Measurements from ENCODE around the gene PRICKLE4. TPM values are rescaled to one million over a fixed set of nuclear protein-coding genes. Genes with fewer than 3 reads are reported as not detected.

PRICKLE4 gene
- total RNA-seq, 1 donor from 2014 or later: 1.7 TPM

DNA sequence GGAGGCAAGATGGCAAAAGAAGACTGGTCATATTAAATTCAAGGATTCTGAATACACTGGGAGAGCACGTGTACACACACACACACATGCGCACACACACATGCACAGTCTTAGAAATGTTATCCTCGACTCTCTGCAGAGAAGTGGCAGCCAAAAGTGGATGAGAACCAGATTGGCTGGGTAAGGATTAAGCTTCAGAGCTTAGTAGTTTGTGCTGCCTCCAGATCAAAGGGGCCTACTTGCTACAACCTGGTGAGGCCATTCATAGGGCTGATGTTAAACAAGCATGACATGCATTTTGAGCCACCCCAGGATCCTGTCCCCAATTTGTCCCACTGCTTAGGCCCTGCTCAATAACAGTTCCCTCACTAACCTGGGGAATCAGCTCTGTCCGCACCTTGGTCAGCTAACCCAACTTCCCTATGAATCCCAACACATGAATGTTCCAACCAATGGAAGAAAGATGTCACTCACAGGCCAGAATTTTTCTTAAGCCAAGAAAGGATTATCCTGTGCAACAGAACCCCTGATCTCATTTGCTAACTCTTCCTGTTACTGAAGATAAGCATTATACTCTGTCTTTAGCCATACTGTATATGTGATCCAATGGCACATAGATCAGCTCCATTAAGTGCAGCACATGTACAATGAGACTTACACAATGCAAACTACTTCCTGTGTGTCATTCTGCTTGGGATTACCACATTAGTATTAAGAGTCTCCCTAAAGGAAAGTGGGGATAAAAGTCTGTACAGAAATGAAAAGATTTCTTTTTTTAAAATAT lies 37.9 kb downstream of the PRICKLE4 start:
- DNase-seq (ENCODE audit: low spot score): no peak
- intact Hi-C loops (cut with DNase I): no loop called here

DNA sequence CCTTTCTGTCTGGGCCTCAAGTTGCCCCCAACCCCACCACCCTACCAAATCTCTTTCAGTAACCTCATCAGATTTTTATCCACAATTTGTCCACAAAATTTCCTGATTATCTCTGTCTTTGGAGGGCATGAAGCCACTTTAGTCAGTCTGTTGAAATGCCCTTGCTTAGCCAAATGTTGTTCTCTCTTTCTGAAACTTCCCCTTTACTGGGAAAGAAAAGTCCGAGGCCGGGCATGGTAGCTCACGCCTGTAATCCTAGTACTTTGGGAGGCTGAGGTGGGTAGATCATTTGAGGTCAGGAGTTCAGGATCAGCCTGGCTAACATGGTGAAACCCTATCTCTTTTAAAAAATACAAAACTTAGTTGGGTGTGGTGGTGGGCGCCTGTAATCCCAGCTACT lies 40.7 kb downstream of the PRICKLE4 start:
- DNase-seq (ENCODE audit: low spot score): no peak
- intact Hi-C loops (cut with DNase I): no loop called here

DNA sequence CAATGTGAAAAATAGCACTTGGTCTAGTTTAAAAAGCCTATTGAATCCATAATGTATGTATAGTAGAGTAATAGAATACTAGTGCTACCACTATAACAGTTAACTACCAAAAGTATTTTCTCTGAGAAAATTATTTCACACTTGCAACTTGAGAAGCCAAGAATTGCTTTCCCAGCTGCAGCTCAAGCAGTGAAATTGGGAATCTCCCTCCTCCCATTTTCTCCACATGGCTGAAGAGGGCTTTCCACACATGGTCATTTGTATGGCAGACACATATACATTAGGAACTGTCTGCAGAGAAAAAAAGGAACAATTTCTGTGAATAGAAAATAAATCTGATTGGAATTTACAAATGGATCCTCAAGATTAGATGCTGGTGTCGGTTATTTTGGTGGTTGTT lies 41.4 kb downstream of the PRICKLE4 start:
- intact Hi-C loops (cut with DNase I): no loop called here
- no peak for DNase-seq (ENCODE audit: low spot score)

DNA sequence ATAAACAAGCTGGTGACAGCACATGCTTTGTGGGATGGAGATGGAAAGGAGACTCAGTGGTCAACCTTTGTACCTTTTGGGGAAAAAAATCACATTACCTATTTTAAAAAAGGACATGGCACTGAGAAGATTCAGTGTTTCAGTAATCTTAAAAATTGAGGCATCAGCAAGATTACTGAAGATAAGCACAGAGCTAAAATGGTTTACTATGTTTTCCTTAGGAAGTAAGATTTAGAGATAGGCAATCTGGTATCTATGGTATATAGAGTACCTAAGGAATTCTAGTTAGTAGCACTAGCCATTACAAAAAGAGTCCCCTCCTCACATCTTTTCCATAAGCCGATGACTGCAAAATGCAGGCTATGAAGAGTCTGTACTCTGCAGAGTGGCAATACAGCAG lies 42.6 kb downstream of the PRICKLE4 start:
- DNase-seq (ENCODE audit: low spot score): no peak
- intact Hi-C loops (cut with DNase I): no loop called here

DNA sequence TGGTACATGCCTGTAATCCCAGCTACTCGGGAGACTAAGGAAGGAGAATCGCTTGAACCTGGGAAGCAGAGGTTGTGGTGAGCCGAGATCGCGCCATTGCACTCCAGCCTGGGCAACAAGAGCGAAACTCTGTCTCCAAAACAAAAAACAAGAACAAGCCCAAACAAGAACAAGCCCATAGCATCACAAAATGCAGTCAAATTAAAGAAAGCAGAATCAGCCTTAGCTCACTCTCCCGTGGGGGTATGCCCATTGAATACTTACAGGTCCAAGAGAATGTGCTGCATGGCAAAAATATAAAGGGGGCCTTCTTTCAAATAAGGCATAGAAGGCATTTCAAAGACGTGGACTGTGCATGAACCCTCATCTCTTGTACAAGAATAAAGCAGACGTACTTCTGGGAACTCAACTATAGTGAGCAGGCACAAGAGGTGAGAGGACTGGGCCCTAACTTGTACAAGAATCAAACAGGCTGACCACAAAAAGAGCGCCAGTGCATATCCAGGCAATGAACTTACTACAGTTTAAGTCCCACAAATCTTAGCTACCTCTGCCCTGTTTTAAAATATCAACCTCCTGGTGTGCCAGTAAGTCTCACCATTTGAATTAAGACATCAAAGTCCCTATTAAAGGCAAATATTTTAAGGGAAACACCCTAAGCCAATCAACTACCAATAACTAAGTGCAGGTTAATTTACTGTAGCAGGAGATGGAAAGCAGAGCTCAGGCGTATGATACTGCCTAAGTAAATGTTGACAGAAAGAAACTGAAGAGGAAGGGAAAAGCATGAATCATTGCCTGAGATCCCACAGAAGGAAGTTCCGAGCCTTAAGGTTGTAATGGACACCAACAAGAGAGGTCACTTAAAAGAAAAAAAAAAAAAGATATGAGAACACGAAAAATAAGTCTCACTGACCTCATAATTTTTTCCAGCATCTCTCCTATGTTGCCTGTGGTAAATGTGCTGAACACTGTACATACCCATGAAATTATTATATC lies 44.3 kb downstream of the PRICKLE4 start:
- intact Hi-C loops (cut with DNase I): no loop called here
- DNase-seq (ENCODE audit: low spot score): no peak

DNA sequence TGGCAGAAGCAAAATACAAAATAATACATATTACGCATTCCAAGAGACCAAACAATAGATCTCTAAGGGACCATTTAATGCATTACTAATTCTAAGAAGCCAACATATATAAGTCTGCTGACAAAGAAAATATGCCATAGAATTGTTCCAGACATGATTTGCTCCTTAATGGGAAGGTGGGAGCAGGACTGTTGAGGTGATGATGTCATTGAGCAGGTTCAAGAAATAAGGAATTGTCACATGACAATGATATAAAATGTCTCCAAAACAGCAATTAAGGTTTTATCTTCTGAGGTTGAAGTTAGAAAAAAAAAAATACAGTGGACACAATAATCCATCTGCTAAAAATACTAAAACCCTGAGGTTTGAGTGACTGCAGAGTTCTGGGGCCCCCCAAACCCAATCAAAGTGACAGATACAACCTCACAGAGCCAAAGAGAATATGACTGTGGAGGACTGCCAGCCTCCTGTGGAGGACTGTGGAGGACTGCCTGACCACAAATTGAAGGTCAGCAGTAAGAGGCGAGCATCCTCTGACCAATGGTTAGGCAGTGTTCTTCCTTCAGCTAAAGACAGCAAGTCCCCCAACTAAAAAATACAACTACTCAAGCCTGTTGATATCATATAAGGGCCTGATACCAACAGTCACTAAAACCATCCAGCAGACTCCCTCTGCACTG lies 45.9 kb downstream of the PRICKLE4 start:
- intact Hi-C loops (cut with DNase I): no loop called here
- no peak for DNase-seq (ENCODE audit: low spot score)

DNA sequence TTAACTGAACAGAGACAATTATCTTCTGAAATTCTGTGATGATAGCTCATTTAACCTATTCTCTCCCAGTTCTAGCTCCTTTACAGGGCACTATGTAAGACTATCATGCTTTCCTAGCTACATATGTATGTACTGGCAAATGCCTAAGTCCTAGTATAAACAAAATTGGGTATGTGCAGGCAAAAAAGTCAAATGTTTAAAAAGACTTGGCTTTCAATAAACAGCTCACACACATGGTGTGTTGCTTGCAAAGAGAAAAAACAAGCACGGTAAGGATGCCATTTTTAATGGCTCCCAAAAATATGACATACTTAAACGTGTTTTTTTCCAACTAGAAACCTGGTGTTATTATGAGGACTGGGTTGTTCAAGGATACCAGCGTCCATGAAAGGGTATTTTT lies 51.7 kb downstream of the PRICKLE4 start:
- intact Hi-C loops (cut with DNase I): no loop called here
- DNase-seq (ENCODE audit: low spot score): no peak

DNA sequence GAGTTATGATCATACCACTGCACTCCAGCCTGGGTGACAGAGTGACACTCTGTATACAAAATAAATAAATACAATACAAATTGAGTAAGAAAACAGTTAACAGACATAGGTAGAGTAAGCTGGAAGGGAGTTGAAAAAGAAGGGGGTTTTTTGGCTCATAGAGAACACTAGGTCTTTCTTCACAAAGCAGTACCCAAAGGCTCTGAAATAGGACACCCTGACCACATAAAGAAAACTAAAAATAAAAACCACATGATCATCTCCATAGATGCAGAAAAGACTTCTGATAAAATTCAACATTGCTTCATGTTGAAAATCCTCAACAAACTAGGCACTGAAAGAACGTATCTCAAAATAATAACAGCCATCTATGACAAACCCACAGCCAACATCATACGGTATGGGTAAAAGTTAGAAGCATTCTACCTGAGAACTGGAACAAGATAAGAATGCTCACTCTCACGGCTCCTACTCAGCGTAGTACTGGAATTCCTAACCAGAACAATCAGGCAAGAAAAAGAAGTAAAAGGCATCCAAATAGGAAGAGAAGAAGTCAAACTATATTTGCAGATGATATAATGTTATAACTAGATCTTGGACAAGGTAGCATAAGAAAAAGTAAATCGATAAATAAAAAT lies 55.6 kb downstream of the PRICKLE4 start:
- intact Hi-C loops (cut with DNase I): no loop called here
- DNase-seq (ENCODE audit: low spot score): no peak

DNA sequence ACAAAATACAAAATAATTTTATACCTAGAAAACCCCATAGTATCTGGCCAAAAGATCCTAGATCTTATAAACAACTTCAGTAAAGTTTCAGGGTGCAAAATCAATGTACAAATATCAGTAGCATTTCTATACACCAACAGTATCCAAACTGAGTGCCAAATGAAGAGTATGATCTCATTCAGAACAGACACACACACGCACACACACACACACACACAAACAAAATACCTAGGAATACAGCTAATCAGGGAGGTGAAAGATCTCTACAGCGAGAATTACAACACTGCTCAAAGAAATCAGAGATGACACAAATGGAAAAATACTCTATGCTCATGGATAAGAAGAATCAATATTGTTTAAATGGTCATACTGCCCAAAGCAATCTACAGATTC lies 56.1 kb downstream of the PRICKLE4 start:
- no peak for DNase-seq (ENCODE audit: low spot score)

More for the DNA sequence above, 56.1 kb downstream of the PRICKLE4 start:
- intact Hi-C loops (cut with DNase I): no loop called here

Other genes with a start within 250 kb of the PRICKLE4 start
- gene FOXP4, start 234.4 kb upstream of the PRICKLE4 start, total RNA-seq: 20.3 TPM
- 4.3 TPM for gene MDFI, start 142.3 kb upstream of the PRICKLE4 start, total RNA-seq
- gene TFEB, start 45.2 kb upstream of the PRICKLE4 start, total RNA-seq: 45.6 TPM
- not detected for gene PGC, start 33.4 kb upstream of the PRICKLE4 start, total RNA-seq
- gene FRS3, start 882 bp upstream of the PRICKLE4 start, total RNA-seq: 5.7 TPM
- 127 TPM for gene TOMM6, start 6.9 kb downstream of the PRICKLE4 start, total RNA-seq
- 1.7 TPM for gene USP49, start 114.6 kb downstream of the PRICKLE4 start, total RNA-seq
- 16.5 TPM for gene MED20, start 140.4 kb downstream of the PRICKLE4 start, total RNA-seq
- 11.3 TPM for gene BYSL, start 140.7 kb downstream of the PRICKLE4 start, total RNA-seq
- 33.5 TPM for gene CCND3, start 161.0 kb downstream of the PRICKLE4 start, total RNA-seq

Measured in cardiac septum (tissue), 1 donor.